COR-L47 (cell line): ENCODE results near the gene ABHD17A.

Source experiments
- DNase-seq: peaks from one replicate; lab custom pipeline; 2025; lab: John Stamatoyannopoulos, UW

The ABHD17A gene

GRCh38 chr19:1864480-1865171, 20.7 kb downstream of the ABHD17A start:
- DNase-seq, result no peak

GRCh38 chr19:1863638-1864479, 21.4 kb downstream of the ABHD17A start:
- peak; percentile 95 for DNase-seq

- DNase-seq, result no peak
Observed at GRCh38 chr19:1863328-1863637, 22.0 kb downstream of the ABHD17A start, which contains the start of gene KLF16. KLF16 (minus strand) TSS chr19:1863579; CDS start chr19:1863497, 82 bp downstream.

- peak; percentile 36 for DNase-seq
Observed at GRCh38 chr19:1862424-1863327, 22.6 kb downstream of the ABHD17A start.

GRCh38 chr19:1862068-1862423, 23.2 kb downstream of the ABHD17A start:
- DNase-seq, result no peak

GRCh38 chr19:1861599-1862031, 23.7 kb downstream of the ABHD17A start:
- DNase-seq, result no peak

GRCh38 chr19:1860821-1861598, 24.3 kb downstream of the ABHD17A start:
- DNase-seq, result no peak

GRCh38 chr19:1860042-1860775, 25.1 kb downstream of the ABHD17A start:
- DNase-seq, result peak; percentile 78

- DNase-seq, result no peak
Observed at GRCh38 chr19:1859331-1859781, 25.9 kb downstream of the ABHD17A start.

- no peak for DNase-seq
Observed at GRCh38 chr19:1858412-1859081, 26.7 kb downstream of the ABHD17A start.

- no peak for DNase-seq
Observed at GRCh38 chr19:1857648-1858326, 27.5 kb downstream of the ABHD17A start.

- DNase-seq, result no peak
Observed at GRCh38 chr19:1856698-1857603, 28.3 kb downstream of the ABHD17A start.

GRCh38 chr19:1856345-1856697, 29.0 kb downstream of the ABHD17A start:
- no peak for DNase-seq

- no peak for DNase-seq
Observed at GRCh38 chr19:1855828-1856255, 29.5 kb downstream of the ABHD17A start.

GRCh38 chr19:1855040-1855827, 30.1 kb downstream of the ABHD17A start:
- no peak for DNase-seq

- no peak for DNase-seq
Observed at GRCh38 chr19:1854542-1855039, 30.7 kb downstream of the ABHD17A start.

GRCh38 chr19:1854039-1854541, 31.2 kb downstream of the ABHD17A start:
- no peak for DNase-seq
